MM.1S (cell line): ENCODE data around the gene DOLPP1.

Source experiments
- CTCF ChIP-seq: fragments of 300-600 bp; sonication (generic); IDR thresholded peaks from 2 replicates; pipeline ENCODE4 v1.5.1; 2016; ENCODE audit warnings: antibody characterized with exemption, low read length, mixed read lengths
- EZH2 ChIP-seq: fragments of 300-600 bp; sonication (generic); optimal IDR thresholded peaks from 2 replicates; pipeline ENCODE3; 2017; ENCODE audit warnings: low read depth, mild to moderate bottlenecking, antibody characterized with exemption, low read length, mixed read lengths

- TF ChIP-seq CTCF (no peak), EZH2 (no peak)
Measured at GRCh38 chr9:129080601-129081387, at the start of gene DOLPP1.
